Fibroblast of lung (primary cell): ENCODE measurements around the gene IL18R1.

ENCODE experiments used
- EZH2 ChIP-seq: IDR thresholded peaks from 2 replicates; pipeline ENCODE4 v1.5.1; 2012; ENCODE audit warnings: low read length, control low read depth, mild to moderate bottlenecking; ENCODE audit errors: missing control alignments
- TF ChIP-seq, protein P1 (sequence below), 2 donors: IDR thresholded peaks in 1 of 2; conservative IDR thresholded peaks in 1 of 2; 1 replicate in 1 of 2; 2 replicates in 1 of 2; pipeline ENCODE4 v1.5.1; 2011 to 2012; ENCODE audit warnings: low read length in 2 of 2, control low read depth in 1 of 2, inconsistent platforms in 1 of 2, low read depth in 1 of 2, mild to moderate bottlenecking in 1 of 2

DNA sequence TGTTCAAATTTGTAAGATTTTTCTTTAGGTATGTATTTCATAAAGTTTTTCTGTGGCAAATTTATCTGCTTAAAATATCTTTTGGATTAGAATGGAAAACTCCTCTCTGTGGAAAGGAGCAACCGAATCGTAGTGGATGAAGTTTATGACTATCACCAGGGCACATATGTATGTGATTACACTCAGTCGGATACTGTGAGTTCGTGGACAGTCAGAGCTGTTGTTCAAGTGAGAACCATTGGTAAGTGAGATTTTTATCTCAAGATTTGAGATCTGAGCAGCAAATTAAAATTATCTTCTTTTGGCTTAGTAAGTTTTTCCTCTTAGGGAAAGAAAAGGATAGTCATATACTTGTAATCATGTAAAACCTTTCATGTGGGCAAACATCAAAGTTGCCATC lies 81.5 kb downstream of the IL18R1 start:
- TF ChIP-seq, protein P1, sequence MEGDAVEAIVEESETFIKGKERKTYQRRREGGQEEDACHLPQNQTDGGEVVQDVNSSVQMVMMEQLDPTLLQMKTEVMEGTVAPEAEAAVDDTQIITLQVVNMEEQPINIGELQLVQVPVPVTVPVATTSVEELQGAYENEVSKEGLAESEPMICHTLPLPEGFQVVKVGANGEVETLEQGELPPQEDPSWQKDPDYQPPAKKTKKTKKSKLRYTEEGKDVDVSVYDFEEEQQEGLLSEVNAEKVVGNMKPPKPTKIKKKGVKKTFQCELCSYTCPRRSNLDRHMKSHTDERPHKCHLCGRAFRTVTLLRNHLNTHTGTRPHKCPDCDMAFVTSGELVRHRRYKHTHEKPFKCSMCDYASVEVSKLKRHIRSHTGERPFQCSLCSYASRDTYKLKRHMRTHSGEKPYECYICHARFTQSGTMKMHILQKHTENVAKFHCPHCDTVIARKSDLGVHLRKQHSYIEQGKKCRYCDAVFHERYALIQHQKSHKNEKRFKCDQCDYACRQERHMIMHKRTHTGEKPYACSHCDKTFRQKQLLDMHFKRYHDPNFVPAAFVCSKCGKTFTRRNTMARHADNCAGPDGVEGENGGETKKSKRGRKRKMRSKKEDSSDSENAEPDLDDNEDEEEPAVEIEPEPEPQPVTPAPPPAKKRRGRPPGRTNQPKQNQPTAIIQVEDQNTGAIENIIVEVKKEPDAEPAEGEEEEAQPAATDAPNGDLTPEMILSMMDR (conservative IDR thresholded peaks at IDR 0.05 in 1 of 2, IDR thresholded peaks at IDR 0.05 in 1 of 2; ENCODE audit: low read depth in 1 of 2, low read length in 2 of 2) = no peak
- TF ChIP-seq EZH2 = no peak
